Activated CD4-positive, alpha-beta T cell treated with anti-CD3 and anti-CD28 coated beads for 4 hours (primary cell): ENCODE results near the gene APOC3.

Experiments
- DNase-seq, 2 donors: peaks; one replicate each; pipeline ENCODE4 v3.0.0-alpha.2; 2020

APOC3 gene

DNA sequence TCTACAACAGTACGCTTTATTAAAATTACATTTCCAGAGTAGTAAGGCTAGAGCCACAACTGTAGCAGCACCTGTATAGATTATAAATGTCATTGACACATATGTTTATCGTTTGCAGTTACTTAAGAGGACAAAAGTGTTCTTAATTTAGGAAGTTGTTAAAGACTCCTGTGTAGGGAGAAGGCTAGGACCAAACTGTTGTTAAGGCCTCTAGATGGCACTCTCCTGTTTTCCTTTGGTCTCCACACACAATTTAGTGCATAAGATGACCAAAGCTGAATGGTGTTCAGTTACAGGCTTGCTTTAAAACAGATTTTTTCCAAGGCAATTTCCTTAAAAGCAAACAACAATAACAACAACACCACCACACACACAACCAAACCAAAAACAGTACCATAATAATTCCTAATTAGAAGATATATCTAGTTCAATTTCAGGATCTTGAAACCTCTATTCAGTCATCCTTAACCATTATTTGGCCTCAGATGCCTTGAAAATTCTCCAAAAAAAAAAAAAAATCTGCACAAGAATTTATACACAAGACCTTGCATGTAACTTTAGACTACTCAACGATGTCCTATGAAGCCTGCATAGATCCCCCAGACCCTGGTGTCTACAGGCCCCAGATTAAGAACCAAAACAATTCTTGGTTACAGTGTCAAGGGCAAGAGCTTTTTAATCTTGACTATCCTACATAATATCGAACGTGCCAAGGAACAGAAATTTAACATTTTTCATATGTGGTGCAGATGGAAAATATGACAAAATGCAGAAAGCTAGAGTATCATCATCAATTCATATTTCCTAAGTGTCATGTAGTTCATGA is 50.3 kb downstream of the APOC3 start:
- peak in 1 of 2 donors; percentile 20 for DNase-seq

GRCh38 chr11:116881143-116881542 is 51.4 kb downstream of the APOC3 start:
- DNase-seq, result no peak

DNA sequence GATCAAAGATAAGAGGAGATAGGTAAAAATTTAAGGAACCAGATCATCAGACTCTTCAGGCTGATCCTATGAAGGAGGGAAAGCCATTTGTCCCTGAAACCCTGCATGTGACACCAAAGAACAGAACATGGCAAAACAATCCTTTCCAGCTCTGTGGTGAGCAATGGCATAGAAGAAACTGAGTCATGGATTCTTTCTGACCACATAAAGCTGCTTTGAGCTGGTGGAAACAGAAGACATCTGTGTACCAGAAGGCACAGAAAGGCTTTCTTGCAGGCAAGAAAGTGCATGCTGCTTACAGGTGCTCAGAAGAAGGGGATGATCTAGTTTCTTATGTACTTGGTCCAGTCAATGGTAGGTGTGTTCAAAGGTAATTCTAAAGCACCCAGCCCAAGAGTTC is 52.7 kb downstream of the APOC3 start:
- DNase-seq, result no peak
